Loucy (cell line): ENCODE data around the gene SIM2.

Experiments
- H2AFZ ChIP-seq: fragments of 200-600 bp; sonication (generic); 2 replicates; pipeline ENCODE4 v1.6.0; 2016; ENCODE audit warnings: antibody characterized with exemption, mild to moderate bottlenecking, low read length, moderate library complexity
- H3F3A ChIP-seq: fragments of 200-600 bp; 2 replicates; pipeline ENCODE4 v1.6.0; 2016; ENCODE audit warnings: antibody characterized with exemption, low read depth, mild to moderate bottlenecking
- H3K27me3 ChIP-seq: fragments of 200-600 bp; sonication (generic); 2 replicates; pipeline ENCODE4 v1.6.1; 2014; ENCODE audit warnings: low read length, mild to moderate bottlenecking; ENCODE audit not compliant: insufficient read depth, poor library complexity, severe bottlenecking
- H3K36me3 ChIP-seq: fragments of 200-600 bp; sonication (generic); 2 replicates; pipeline ENCODE4 v1.6.1; 2016; ENCODE audit warnings: low read length; ENCODE audit not compliant: insufficient read depth
- H3K4me1 ChIP-seq: fragments of 200-600 bp; sonication (generic); 2 replicates; pipeline ENCODE4 v1.5.1; 2014; ENCODE audit warnings: low read length, mild to moderate bottlenecking; ENCODE audit not compliant: insufficient read depth, poor library complexity, severe bottlenecking
- H3K4me2 ChIP-seq: fragments of 200-600 bp; sonication (generic); 2 replicates; pipeline ENCODE4 v1.6.0; 2014; ENCODE audit warnings: antibody characterized with exemption, low read length, low read depth, mild to moderate bottlenecking; ENCODE audit not compliant: poor library complexity, severe bottlenecking
- H3K4me3 ChIP-seq: fragments of 200-600 bp; sonication (generic); 2 replicates; pipeline ENCODE4 v1.5.1; 2014; ENCODE audit warnings: low read length, mild to moderate bottlenecking, mixed read lengths; ENCODE audit not compliant: poor library complexity, severe bottlenecking
- H3K79me2 ChIP-seq: fragments of 200-600 bp; sonication (generic); 2 replicates; pipeline ENCODE4 v1.6.1; 2014; ENCODE audit warnings: low read length; ENCODE audit not compliant: insufficient read depth
- H3K9ac ChIP-seq: fragments of 200-600 bp; sonication (generic); 2 replicates; pipeline ENCODE4 v1.6.0; 2014; ENCODE audit warnings: mild to moderate bottlenecking, low read depth, low read length, moderate library complexity; ENCODE audit not compliant: poor library complexity, severe bottlenecking
- H3K9me2 ChIP-seq: fragments of 200-600 bp; sonication (generic); replicated peaks from 2 replicates; pipeline ENCODE4 v1.6.1; 2016; ENCODE audit warnings: low read depth, low read length, mixed read lengths
- H3K9me3 ChIP-seq: fragments of 200-600 bp; sonication (generic); 2 replicates; pipeline ENCODE4 v1.6.1; 2014; ENCODE audit warnings: mild to moderate bottlenecking, antibody characterized with exemption, low read length, low read depth; ENCODE audit not compliant: insufficient read depth
- H4K20me1 ChIP-seq: fragments of 200-600 bp; sonication (generic); 2 replicates; pipeline ENCODE4 v1.6.0; 2014; ENCODE audit warnings: antibody characterized with exemption, low read length, mild to moderate bottlenecking; ENCODE audit not compliant: insufficient read depth, poor library complexity, severe bottlenecking
- CTCF ChIP-seq: fragments of 200-600 bp; sonication (generic); conservative IDR thresholded peaks from 2 replicates; pipeline ENCODE4 v1.5.1; 2014; ENCODE audit warnings: mild to moderate bottlenecking, antibody characterized with exemption, low read length
- EZH2phosphoT487 ChIP-seq: fragments of 200-600 bp; IDR thresholded peaks from 2 replicates; pipeline ENCODE4 v1.6.1; 2018; ENCODE audit warnings: antibody characterized with exemption, mild to moderate bottlenecking, moderate library complexity, borderline replicate concordance

The SIM2 gene

GRCh38 chr21:36728371-36729111, 29.6 kb downstream of the SIM2 start:
- Histone ChIP-seq H3K4me3 (no peak overlapping the region), H3K27me3 (no peaks in the 10 kb centered on the region), H3K36me3 (no peaks in the 10 kb centered on the region), H3K9ac (no peak overlapping the region), H2AFZ (no peak overlapping the region), H3K4me2 (no peak overlapping the region), H3F3A (no peaks in the 10 kb centered on the region), H4K20me1 (no peaks in the 10 kb centered on the region), H3K79me2 (no peaks in the 10 kb centered on the region), H3K9me3 (no peaks in the 10 kb centered on the region), H3K4me1 (no peaks in the 10 kb centered on the region), H3K9me2 (no peaks in the 10 kb centered on the region)
- TF ChIP-seq CTCF: no peak
- no peak for TF ChIP-seq EZH2phosphoT487

- no peak for TF ChIP-seq CTCF
- no peak for TF ChIP-seq EZH2phosphoT487
- Histone ChIP-seq H3K4me3 (no peak overlapping the region), H3K4me1 (no peaks in the 10 kb centered on the region), H3F3A (no peaks in the 10 kb centered on the region), H3K9me3 (no peaks in the 10 kb centered on the region), H3K4me2 (no peak overlapping the region), H3K36me3 (no peaks in the 10 kb centered on the region), H4K20me1 (no peaks in the 10 kb centered on the region), H3K9ac (no peak overlapping the region), H3K79me2 (no peaks in the 10 kb centered on the region), H3K27me3 (no peaks in the 10 kb centered on the region), H3K9me2 (no peaks in the 10 kb centered on the region), H2AFZ (no peak overlapping the region)
Measured at GRCh38 chr21:36729310-36729970, 30.5 kb downstream of the SIM2 start.

DNA sequence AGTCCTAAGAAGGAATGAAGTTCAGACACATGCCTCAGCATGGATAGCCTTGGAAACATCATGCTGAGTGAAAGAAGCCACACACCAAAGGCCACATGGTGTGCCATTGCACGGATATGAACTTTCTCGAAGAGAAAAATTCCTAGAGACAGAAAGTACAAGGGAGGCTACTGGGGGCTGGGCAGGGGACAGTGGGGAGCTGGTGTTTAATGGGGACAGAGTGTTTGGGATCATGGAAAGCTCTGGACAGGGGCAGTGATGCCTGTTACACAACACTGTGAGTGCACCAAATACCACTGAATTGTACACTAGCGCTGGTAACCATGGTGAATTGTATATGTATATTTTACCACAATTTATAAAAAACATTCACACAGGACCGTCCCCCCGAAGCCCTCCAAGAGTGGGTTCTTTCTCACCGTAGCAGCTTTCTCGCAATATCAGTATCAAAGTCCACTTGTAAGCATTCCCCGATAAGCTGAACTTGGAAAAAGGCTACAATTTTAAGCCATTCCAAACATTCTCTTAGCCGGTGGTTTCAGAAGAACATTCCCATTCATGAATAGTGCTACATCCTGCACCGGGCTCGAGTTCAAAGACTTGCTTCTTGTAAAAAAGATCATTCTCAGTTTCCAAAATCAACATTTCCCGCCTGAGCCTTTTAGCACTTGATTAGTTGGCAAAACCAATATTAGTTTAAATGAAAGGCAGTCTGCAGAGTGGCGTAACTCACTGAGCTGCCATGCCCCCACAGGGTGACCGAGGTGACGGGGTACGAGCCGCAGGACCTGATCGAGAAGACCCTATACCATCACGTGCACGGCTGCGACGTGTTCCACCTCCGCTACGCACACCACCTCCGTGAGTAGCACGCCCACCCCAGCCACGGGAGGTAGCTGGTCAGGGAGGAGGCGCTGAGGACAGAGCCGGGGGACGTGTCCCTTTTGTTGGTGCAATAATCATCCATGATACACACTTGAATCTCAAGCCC, 31.7 kb downstream of the SIM2 start:
- no peaks in the 10 kb centered on the region for H3K9me3 ChIP-seq
- no peaks in the 10 kb centered on the region for H4K20me1 ChIP-seq
- no peaks in the 10 kb centered on the region for H3K9me2 ChIP-seq
- no peaks in the 10 kb centered on the region for H3F3A ChIP-seq
- H3K9ac ChIP-seq: no peak overlapping the region
- H3K4me2 ChIP-seq: no peak overlapping the region
- no peak for TF ChIP-seq CTCF
- no peak for TF ChIP-seq EZH2phosphoT487
- H2AFZ ChIP-seq: no peak overlapping the region
- no peaks in the 10 kb centered on the region for H3K27me3 ChIP-seq
- H3K4me1 ChIP-seq: no peaks in the 10 kb centered on the region
- no peaks in the 10 kb centered on the region for H3K79me2 ChIP-seq
- no peaks in the 10 kb centered on the region for H3K36me3 ChIP-seq
- no peak overlapping the region for H3K4me3 ChIP-seq
